Adrenal gland (tissue), 5 donors: Measurements from ENCODE around the gene PRELID3B.

Experiments used
- CTCF ChIP-seq, 6 experiments: fragments of 450-650 bp in 4 of 6; fragments of 200-600 bp in 2 of 6; sonication (generic) in 1 of 6; IDR thresholded peaks; 1 replicate in 5 of 6; 2 replicates in 1 of 6; pipeline versions ENCODE4 v1.5.1 to v1.8.0; 2016 to 2021; ENCODE audit warnings: antibody characterized with exemption in 6 of 6, mild to moderate bottlenecking in 2 of 6, moderate library complexity in 1 of 6
- POLR2A ChIP-seq, 2 donors: fragments of 450-650 bp; IDR thresholded peaks; one replicate each; pipeline ENCODE4 v1.6.1; 2017; ENCODE audit warnings: antibody characterized with exemption in 2 of 2, mild to moderate bottlenecking in 2 of 2, moderate library complexity in 1 of 2
- donor health status: DM: no; HTN: no; CAD: no.

- TF ChIP-seq CTCF (IDR thresholded peaks at IDR 0.05) (no peak), POLR2A (IDR thresholded peaks at IDR 0.05) (no peak)
Measured at GRCh38 chr20:59017493-59018231, 24.9 kb downstream of the PRELID3B start.
